IgD-negative memory B cell (primary cell): ENCODE results near the gene TRIM73. TPM values are rescaled to one million over a fixed set of nuclear protein-coding genes. Genes with fewer than 3 reads are reported as not detected.
"Not testable (repeated sequence)": the region's sequence is repeated elsewhere in the genome, so short reads cannot be mapped to it uniquely, and the experiment has no call there.

ENCODE experiments used
- H3K27ac Mint-ChIP-seq, 3 donors: one replicate each; pipeline ENCODE4 v1.8.0; 2020 to 2022; ENCODE audit warnings: mild to moderate bottlenecking in 3 of 3, mixed read lengths in 3 of 3, moderate library complexity in 1 of 3
- H3K27me3 Mint-ChIP-seq: one replicate; pipeline ENCODE4 v1.8.0; 2021; ENCODE audit warnings: mixed read lengths
- H3K36me3 Mint-ChIP-seq: one replicate; pipeline ENCODE4 v1.8.0; 2020; ENCODE audit warnings: mild to moderate bottlenecking, mixed read lengths
- H3K4me1 Mint-ChIP-seq, 3 donors: one replicate each; pipeline ENCODE4 v1.8.0; 2020 to 2022; ENCODE audit warnings: mixed read lengths in 3 of 3, mild to moderate bottlenecking in 1 of 3
- H3K4me3 Mint-ChIP-seq, 4 donors: one replicate each; pipeline ENCODE4 v1.8.0; 2020 to 2022; ENCODE audit warnings: mild to moderate bottlenecking in 4 of 4, mixed read lengths in 4 of 4, moderate library complexity in 3 of 4
- H3K9me3 Mint-ChIP-seq, 3 donors: one replicate each; pipeline ENCODE4 v1.8.0; 2020 to 2021; ENCODE audit warnings: mixed read lengths in 3 of 3, mild to moderate bottlenecking in 1 of 3
- polyA plus RNA-seq: library from polyadenylated mRNA; unstranded; fragments of 300-500 nt; fragmentation: Illumina TruSeq; gene quantifications from one replicate; pipeline ENCODE4 v1.2.3, GENCODE V29; 2021

Gene TRIM73
- 2.6 TPM for polyA plus RNA-seq

- not testable (repeated sequence) for H3K4me3 Mint-ChIP-seq, H3K27ac Mint-ChIP-seq, H3K36me3 Mint-ChIP-seq
Observed at GRCh38 chr7:75395329-75395728, at the start of gene TRIM73. Gene TRIM73, plus strand, starts transcription at chr7:75395629. Its CDS starts 3,305 bp downstream, at chr7:75398934.

GRCh38 chr7:75358671-75359541, 36.5 kb upstream of the TRIM73 start:
- H3K36me3 Mint-ChIP-seq, H3K9me3 Mint-ChIP-seq, H3K27me3 Mint-ChIP-seq, H3K4me1 Mint-ChIP-seq: not testable (repeated sequence)
- Mint-ChIP-seq H3K27ac (peak overlapping the region in 1 of 3 donors; percentile 86), H3K4me3 (peak overlapping the region in 3 of 4 donors; percentile 83 to 92 (median 85))

More at GRCh38 chr7:75395329-75395728, at the start of gene TRIM73:
- H3K9me3 Mint-ChIP-seq, H3K27me3 Mint-ChIP-seq, H3K4me1 Mint-ChIP-seq: not testable (repeated sequence)

GRCh38 chr7:75359542-75359848, 35.9 kb upstream of the TRIM73 start:
- not testable (repeated sequence) for H3K4me1 Mint-ChIP-seq, H3K9me3 Mint-ChIP-seq, H3K27ac Mint-ChIP-seq, H3K4me3 Mint-ChIP-seq, H3K36me3 Mint-ChIP-seq, H3K27me3 Mint-ChIP-seq

- H3K9me3 Mint-ChIP-seq, H3K4me3 Mint-ChIP-seq, H3K27ac Mint-ChIP-seq, H3K36me3 Mint-ChIP-seq, H3K27me3 Mint-ChIP-seq, H3K4me1 Mint-ChIP-seq: not testable (repeated sequence)
Observed at GRCh38 chr7:75364079-75364478, 31.4 kb upstream of the TRIM73 start.

GRCh38 chr7:75366643-75367042, 28.8 kb upstream of the TRIM73 start:
- H3K9me3 Mint-ChIP-seq, H3K27ac Mint-ChIP-seq, H3K4me1 Mint-ChIP-seq, H3K4me3 Mint-ChIP-seq, H3K36me3 Mint-ChIP-seq, H3K27me3 Mint-ChIP-seq: not testable (repeated sequence)

- not testable (repeated sequence) for H3K27me3 Mint-ChIP-seq, H3K4me3 Mint-ChIP-seq, H3K27ac Mint-ChIP-seq, H3K36me3 Mint-ChIP-seq, H3K9me3 Mint-ChIP-seq, H3K4me1 Mint-ChIP-seq
Observed at GRCh38 chr7:75367313-75367712, 28.1 kb upstream of the TRIM73 start.

GRCh38 chr7:75374144-75374518, 21.3 kb upstream of the TRIM73 start:
- not testable (repeated sequence) for H3K27me3 Mint-ChIP-seq, H3K9me3 Mint-ChIP-seq, H3K4me3 Mint-ChIP-seq, H3K27ac Mint-ChIP-seq, H3K36me3 Mint-ChIP-seq, H3K4me1 Mint-ChIP-seq

- H3K9me3 Mint-ChIP-seq, H3K4me1 Mint-ChIP-seq, H3K4me3 Mint-ChIP-seq, H3K27ac Mint-ChIP-seq, H3K27me3 Mint-ChIP-seq, H3K36me3 Mint-ChIP-seq: not testable (repeated sequence)
Observed at GRCh38 chr7:75374519-75375317, 20.7 kb upstream of the TRIM73 start.

- H3K4me1 Mint-ChIP-seq, H3K9me3 Mint-ChIP-seq, H3K27me3 Mint-ChIP-seq: not testable (repeated sequence)
Observed at GRCh38 chr7:75393194-75393593, 2.2 kb upstream of the TRIM73 start.

GRCh38 chr7:75397865-75398264, 2.4 kb downstream of the TRIM73 start:
- H3K4me1 Mint-ChIP-seq, H3K27me3 Mint-ChIP-seq, H3K36me3 Mint-ChIP-seq, H3K9me3 Mint-ChIP-seq, H3K4me3 Mint-ChIP-seq, H3K27ac Mint-ChIP-seq: not testable (repeated sequence)

More at GRCh38 chr7:75393194-75393593, 2.2 kb upstream of the TRIM73 start:
- not testable (repeated sequence) for H3K36me3 Mint-ChIP-seq, H3K4me3 Mint-ChIP-seq, H3K27ac Mint-ChIP-seq

- H3K36me3 Mint-ChIP-seq, H3K27me3 Mint-ChIP-seq, H3K9me3 Mint-ChIP-seq, H3K4me3 Mint-ChIP-seq, H3K4me1 Mint-ChIP-seq, H3K27ac Mint-ChIP-seq: not testable (repeated sequence)
Observed at GRCh38 chr7:75398771-75399700, 3.6 kb downstream of the TRIM73 start.

GRCh38 chr7:75400575-75400974, 5.1 kb downstream of the TRIM73 start:
- not testable (repeated sequence) for H3K27ac Mint-ChIP-seq, H3K4me1 Mint-ChIP-seq, H3K9me3 Mint-ChIP-seq, H3K27me3 Mint-ChIP-seq, H3K36me3 Mint-ChIP-seq, H3K4me3 Mint-ChIP-seq

GRCh38 chr7:75403455-75404443, 8.3 kb downstream of the TRIM73 start:
- not testable (repeated sequence) for H3K36me3 Mint-ChIP-seq, H3K4me1 Mint-ChIP-seq, H3K9me3 Mint-ChIP-seq, H3K4me3 Mint-ChIP-seq, H3K27me3 Mint-ChIP-seq, H3K27ac Mint-ChIP-seq

- not testable (repeated sequence) for H3K27me3 Mint-ChIP-seq, H3K4me1 Mint-ChIP-seq, H3K36me3 Mint-ChIP-seq, H3K9me3 Mint-ChIP-seq, H3K4me3 Mint-ChIP-seq, H3K27ac Mint-ChIP-seq
Observed at GRCh38 chr7:75404663-75405062, 9.2 kb downstream of the TRIM73 start.
